GM10248 (cell line): ENCODE data around the gene GFI1.
"Not testable (repeated sequence)": the region's sequence is repeated elsewhere in the genome, so short reads cannot be mapped to it uniquely, and the experiment has no call there.

Source experiments
- CTCF ChIA-PET: fragments of 300-600 bp; sonication (Branson Sonifier 250); formaldehyde crosslinking; extraction: SDS; loops from one replicate; lab custom pipeline; 2021; ENCODE audit warnings: antibody characterized with exemption; lab: Yijun Ruan, JAX
- POLR2A ChIA-PET: fragments of 350-650 bp; sonication (Branson Sonifier 250); formaldehyde crosslinking; extraction: SDS; loops from one replicate; lab custom pipeline; 2020; ENCODE audit warnings: antibody characterized with exemption; lab: Yijun Ruan, JAX
- DNase-seq: peaks from one replicate; pipeline ENCODE4 v3.0.0; 2012; ENCODE audit errors: extremely low spot score
- CTCF ChIP-seq: IDR thresholded peaks from 2 replicates; pipeline ENCODE4 v1.5.1; 2012; ENCODE audit warnings: mild to moderate bottlenecking, low read depth; ENCODE audit errors: extremely low read depth, missing control alignments, control extremely low read depth

Gene GFI1

GRCh38 chr1:92486251-92487077, at the start of gene GFI1:
Gene GFI1, minus strand, starts transcription at chr1:92486925. Its CDS starts 3,438 bp downstream, at chr1:92483487.
- DNase-seq, result peak; percentile 67
- TF ChIP-seq CTCF, result peak; percentile 42
- ChIA-PET POLR2A (interaction anchor here (0.7 kb wide), 1 partner anchor 8 kb away, joined by 3 read pairs; no protein-coding TSS in a partner anchor), CTCF (interaction anchor here (0.7 to 5.5 kb wide), 18 partner anchors 7 to 345 kb away, joined by 3 to 40 read pairs (median 3); partner anchors contain the start of gene RPL5)

GRCh38 chr1:92532371-92532770, 45.6 kb upstream of the GFI1 start:
- CTCF ChIA-PET, result interaction anchor here (1.2 to 1.4 kb wide), 2 partner anchors 11 to 12 kb away, joined by 3 to 5 read pairs; no protein-coding TSS in a partner anchor
- POLR2A ChIA-PET, result not testable (repeated sequence)

GRCh38 chr1:92531939-92532338, 45.2 kb upstream of the GFI1 start:
- POLR2A ChIA-PET, DNase-seq: not testable (repeated sequence)
- CTCF ChIA-PET, result interaction anchor here (1.2 to 1.4 kb wide), 2 partner anchors 10 to 12 kb away, joined by 3 to 5 read pairs; no protein-coding TSS in a partner anchor

More at GRCh38 chr1:92532371-92532770, 45.6 kb upstream of the GFI1 start:
- DNase-seq, result not testable (repeated sequence)

- DNase-seq, result no peak
- POLR2A ChIA-PET, result no interaction called here
- no peak for TF ChIP-seq CTCF
- CTCF ChIA-PET, result no interaction called here
These were observed 40.9 kb upstream of the GFI1 start for GRCh38 chr1:92527670-92528069.

GRCh38 chr1:92524944-92525590, 38.3 kb upstream of the GFI1 start:
- DNase-seq, POLR2A ChIA-PET: not testable (repeated sequence)
- CTCF ChIA-PET, result interaction anchor here (0.7 to 1.5 kb wide), 3 partner anchors 12 to 1625 kb away, joined by 3 to 4 read pairs (median 3); no protein-coding TSS in a partner anchor

GRCh38 chr1:92519043-92519442, 32.3 kb upstream of the GFI1 start:
- CTCF ChIA-PET, result no interaction called here
- DNase-seq, result no peak
- no peak for TF ChIP-seq CTCF
- POLR2A ChIA-PET, result no interaction called here

GRCh38 chr1:92516574-92516973, 29.8 kb upstream of the GFI1 start:
- TF ChIP-seq CTCF, result no peak
- DNase-seq, result no peak
- ChIA-PET POLR2A (no interaction called here), CTCF (no interaction called here)

GRCh38 chr1:92515796-92516201, 29.1 kb upstream of the GFI1 start:
- no peak for DNase-seq
- ChIA-PET CTCF (interaction anchor here (0.7 kb wide), 1 partner anchor 41 kb away, joined by 3 read pairs; no protein-coding TSS in a partner anchor), POLR2A (no interaction called here)
- TF ChIP-seq CTCF, result no peak
